GM18505 (cell line): ENCODE results near the gene ALDH2.
"Not testable (repeated sequence)": the region's sequence is repeated elsewhere in the genome, so short reads cannot be mapped to it uniquely, and the experiment has no call there.

ENCODE experiments used
- ATAC-seq: cut with Tn5 transposase; IDR thresholded peaks from one replicate; pipeline ENCODE4 v1.9.1; 2021; ENCODE audit not compliant: unreplicated experiment
- POLR2A ChIP-seq: IDR thresholded peaks from 4 replicates; pipeline ENCODE4 v1.6.1; 2011; ENCODE audit warnings: borderline replicate concordance; ENCODE audit not compliant: insufficient read depth, insufficient read length; ENCODE audit errors: extremely low read depth

The ALDH2 gene

DNA sequence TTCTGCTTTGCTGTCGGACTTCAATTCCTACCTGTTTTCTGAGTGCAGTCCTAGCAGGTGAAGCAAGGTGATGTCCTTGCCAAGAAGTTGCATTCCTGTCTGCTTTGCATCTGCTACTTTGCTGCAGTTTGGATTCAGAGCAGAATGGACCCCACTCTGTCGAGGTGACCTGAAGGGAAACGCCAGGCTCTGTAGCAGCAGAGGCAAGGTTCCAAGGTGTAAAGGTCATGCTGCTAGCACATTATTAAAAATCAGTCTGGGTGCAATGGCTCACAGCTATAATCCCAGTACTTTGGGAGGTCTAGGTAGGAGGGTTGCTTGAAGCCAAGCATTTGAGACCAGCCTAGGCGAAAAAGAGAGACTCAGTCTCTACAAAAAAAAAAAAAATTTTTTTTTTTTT is 17.3 kb upstream of the ALDH2 start:
- no peak for TF ChIP-seq POLR2A
- no peak for ATAC-seq

GRCh38 chr12:111753144-111753881 is 13.4 kb upstream of the ALDH2 start:
- ATAC-seq, result no peak
- no peak for TF ChIP-seq POLR2A

GRCh38 chr12:111754671-111755070 is 12.1 kb upstream of the ALDH2 start:
- no peak for ATAC-seq
- TF ChIP-seq POLR2A, result no peak

DNA sequence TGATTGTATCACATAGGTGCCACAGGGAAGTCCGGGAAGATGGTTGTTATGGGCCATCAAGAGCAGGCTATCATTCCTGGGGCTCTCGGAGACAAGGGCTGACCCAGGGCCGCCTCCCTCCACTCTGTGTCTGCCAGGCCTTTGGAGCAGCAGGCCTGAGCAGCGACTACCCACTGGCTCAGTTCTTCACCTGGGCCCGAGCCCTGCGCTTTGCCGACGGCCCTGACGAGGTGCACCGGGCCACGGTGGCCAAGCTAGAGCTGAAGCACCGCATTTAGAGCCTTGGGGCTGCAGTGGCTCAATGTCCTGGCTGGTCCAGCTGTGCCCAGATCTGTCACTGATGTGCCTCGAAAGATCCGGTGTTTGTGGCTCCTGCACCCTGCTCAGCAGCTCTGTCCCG is 10.5 kb upstream of the ALDH2 start:
- ATAC-seq, result no peak
- no peak for TF ChIP-seq POLR2A

DNA sequence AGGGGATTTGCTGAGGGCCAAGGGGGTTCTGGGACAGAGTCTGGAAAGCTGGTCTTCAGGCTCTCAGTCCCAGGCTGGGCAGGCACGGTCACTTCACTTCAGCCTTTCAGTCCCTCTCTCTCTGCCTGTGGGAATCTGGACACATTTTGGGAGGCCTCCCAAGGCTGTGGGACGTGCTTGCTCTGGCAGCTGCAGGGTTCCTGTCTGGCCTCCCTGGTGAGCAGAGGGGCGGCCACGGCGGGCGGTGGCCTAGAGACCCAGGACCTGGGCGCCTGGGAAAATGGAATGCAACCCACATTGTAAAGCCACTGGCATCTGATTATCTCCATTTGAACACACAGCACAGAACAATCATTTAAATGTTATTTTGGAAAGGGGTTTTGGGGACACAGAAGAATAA is 10.1 kb upstream of the ALDH2 start:
- ATAC-seq, result no peak
- no peak for TF ChIP-seq POLR2A

GRCh38 chr12:111757361-111758119 is 9.2 kb upstream of the ALDH2 start:
- ATAC-seq, result no peak
- peak; percentile 23 for TF ChIP-seq POLR2A

- ATAC-seq, result no peak
- no peak for TF ChIP-seq POLR2A
These were observed 8.6 kb upstream of the ALDH2 start for GRCh38 chr12:111758120-111758561.

DNA sequence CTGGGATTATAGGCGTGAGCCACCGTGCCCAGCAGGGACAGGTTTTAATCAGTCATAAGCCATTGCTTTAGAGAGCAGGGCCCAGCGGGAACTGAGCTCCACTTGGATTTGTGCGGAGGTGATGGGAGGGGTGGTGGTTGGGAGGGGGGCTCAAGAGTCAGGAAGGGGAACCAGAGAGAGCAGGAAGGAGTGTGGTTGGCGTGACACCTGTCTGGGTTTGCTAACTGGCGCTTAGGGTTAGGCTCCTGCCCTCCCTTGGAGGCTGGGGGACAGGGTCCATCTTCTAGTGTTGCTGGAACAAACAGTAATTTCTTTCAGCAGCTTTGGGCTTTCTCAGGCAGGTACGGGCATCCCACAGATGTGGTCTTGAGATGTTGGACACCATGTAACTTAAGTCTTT is 7.5 kb upstream of the ALDH2 start:
- no peak for ATAC-seq
- TF ChIP-seq POLR2A, result no peak

GRCh38 chr12:111759991-111760390 is 6.7 kb upstream of the ALDH2 start:
- no peak for ATAC-seq

GRCh38 chr12:111761099-111761498 is 5.6 kb upstream of the ALDH2 start:
- TF ChIP-seq POLR2A, result no peak
- no peak for ATAC-seq

More at GRCh38 chr12:111759991-111760390, 6.7 kb upstream of the ALDH2 start:
- TF ChIP-seq POLR2A, result no peak

DNA sequence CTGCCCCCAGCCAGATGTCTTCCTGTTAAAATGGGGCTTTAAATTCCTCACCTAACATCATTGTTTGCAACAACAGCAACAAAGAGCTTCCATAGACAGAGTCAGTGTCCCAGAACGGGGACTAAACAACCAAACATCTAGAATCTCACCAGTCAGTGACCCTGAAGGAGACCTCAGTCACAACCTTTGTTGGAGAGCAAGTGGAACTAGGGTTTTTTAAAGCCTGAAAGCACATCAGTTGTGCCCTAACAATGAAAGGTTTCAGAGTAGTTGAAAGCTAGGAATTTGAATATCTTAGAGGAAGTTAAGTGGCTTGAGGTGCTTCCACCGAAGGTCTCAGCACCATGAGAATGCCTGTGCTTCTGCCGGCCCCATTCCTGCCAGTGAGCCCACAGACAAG is 5.0 kb upstream of the ALDH2 start:
- no peak for TF ChIP-seq POLR2A
- ATAC-seq, result no peak

DNA sequence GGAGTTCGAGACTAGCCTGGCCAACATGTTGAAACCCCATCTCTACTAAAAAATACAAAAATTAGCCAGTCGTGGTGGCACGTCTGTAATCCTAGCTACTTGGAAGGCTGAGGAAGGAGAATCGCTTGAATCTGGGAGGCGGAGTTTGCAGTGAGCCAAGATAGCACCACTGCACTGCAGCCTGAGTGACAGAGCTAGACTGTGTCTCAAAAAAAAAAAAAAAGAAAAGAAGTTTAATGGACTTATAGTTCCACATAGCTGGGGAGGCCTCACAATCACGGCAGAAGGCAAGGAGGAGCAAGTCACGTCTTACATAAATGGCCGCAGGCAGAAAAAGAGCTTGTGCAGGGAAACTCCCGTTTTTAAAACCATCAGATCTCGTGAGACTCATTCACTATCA is 3.2 kb upstream of the ALDH2 start:
- not testable (repeated sequence) for ATAC-seq

DNA sequence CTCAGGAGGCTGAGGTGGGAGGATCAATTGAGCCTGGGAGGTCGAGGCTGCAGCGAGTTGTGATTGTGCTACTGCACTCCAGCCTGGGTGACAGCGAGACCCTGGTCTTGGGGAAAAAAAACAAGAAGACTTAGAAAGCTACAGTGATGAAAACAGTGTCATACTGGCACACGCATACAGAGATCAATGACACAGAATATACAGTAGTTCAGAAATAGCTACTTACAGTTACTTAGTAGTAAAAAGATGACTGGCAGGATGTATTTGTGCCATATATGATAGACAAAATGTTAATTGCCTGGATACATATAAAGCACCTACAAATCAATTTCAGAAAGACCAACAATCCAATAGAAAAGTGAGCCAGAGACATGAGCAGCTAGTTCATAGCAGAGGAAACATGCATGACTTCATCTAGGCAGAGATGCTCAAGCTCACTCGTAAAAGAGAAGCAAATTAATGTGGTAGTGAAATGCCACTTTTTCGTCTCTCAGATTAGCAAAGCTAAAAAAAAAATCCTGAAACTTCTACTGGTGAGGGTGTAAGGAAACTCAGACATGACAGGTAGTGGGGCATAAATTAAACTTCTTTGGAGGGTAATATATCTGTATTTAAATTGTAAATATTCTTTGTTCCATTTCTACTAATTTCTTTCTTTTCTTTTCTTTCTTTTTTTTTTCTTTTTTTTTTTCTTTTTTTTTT is 2.5 kb upstream of the ALDH2 start:
- no peak for TF ChIP-seq POLR2A
- no peak for ATAC-seq
